Stomach smooth muscle (tissue), 2 donors: ENCODE data around the gene EOLA1.
"Not testable (repeated sequence)": the region's sequence is repeated elsewhere in the genome, so short reads cannot be mapped to it uniquely, and the experiment has no call there.

ENCODE experiments used
- H3K27ac ChIP-seq: one replicate; pipeline ENCODE4 v1.7.0; 2013; ENCODE audit warnings: mild to moderate bottlenecking, low read length, inconsistent platforms
- H3K27me3 ChIP-seq, 2 donors: one replicate each; pipeline ENCODE4 v1.7.0; 2013; ENCODE audit warnings: low read length in 2 of 2; ENCODE audit not compliant: insufficient read depth in 2 of 2, control insufficient read depth in 1 of 2
- H3K36me3 ChIP-seq, 2 donors: one replicate each; pipeline ENCODE4 v1.7.0; 2013; ENCODE audit warnings: low read length in 2 of 2; ENCODE audit not compliant: control insufficient read depth in 2 of 2, insufficient read depth in 2 of 2
- H3K4me1 ChIP-seq: one replicate; pipeline ENCODE4 v1.7.0; 2013; ENCODE audit warnings: low read length; ENCODE audit not compliant: control insufficient read depth, insufficient read depth
- H3K4me3 ChIP-seq, 2 donors: one replicate each; pipeline ENCODE4 v1.7.0; 2013; ENCODE audit warnings: low read length in 2 of 2
- H3K9ac ChIP-seq, 2 donors: one replicate each; pipeline ENCODE4 v1.7.0; 2013; ENCODE audit warnings: low read length in 2 of 2, mild to moderate bottlenecking in 1 of 2
- H3K9me3 ChIP-seq, 2 donors: one replicate each; pipeline ENCODE4 v1.7.0; 2013; ENCODE audit warnings: low read length in 2 of 2; ENCODE audit not compliant: control insufficient read depth in 2 of 2
- donor health status: healthy.
- donor health status: Pancreatic carcinoma.

The EOLA1 gene

GRCh38 chrX:149540621-149541520 lies at the start of gene EOLA1:
TSS of gene EOLA1 (plus strand) at chrX:149541012. CDS start at chrX:149545631, 4,619 bp downstream.
- Histone ChIP-seq H3K27me3 (no peaks in the 10 kb centered on the region), H3K4me3 (peak within 1 kb of the TSS; percentile 77 to 81), H3K36me3 (peaks cover under 1 to 2% of the 10 kb centered on the region in 2 donors), H3K9ac (peak within 1 kb of the TSS; percentile 88 to 89), H3K27ac (peak within 1 kb of the TSS; percentile 91), H3K4me1 (peaks cover 9% of the 10 kb centered on the region), H3K9me3 (no peaks in the 10 kb centered on the region)

- no peak overlapping the region for H3K27ac ChIP-seq
These were observed 49.0 kb upstream of the EOLA1 start for GRCh38 chrX:149491812-149492211.

DNA sequence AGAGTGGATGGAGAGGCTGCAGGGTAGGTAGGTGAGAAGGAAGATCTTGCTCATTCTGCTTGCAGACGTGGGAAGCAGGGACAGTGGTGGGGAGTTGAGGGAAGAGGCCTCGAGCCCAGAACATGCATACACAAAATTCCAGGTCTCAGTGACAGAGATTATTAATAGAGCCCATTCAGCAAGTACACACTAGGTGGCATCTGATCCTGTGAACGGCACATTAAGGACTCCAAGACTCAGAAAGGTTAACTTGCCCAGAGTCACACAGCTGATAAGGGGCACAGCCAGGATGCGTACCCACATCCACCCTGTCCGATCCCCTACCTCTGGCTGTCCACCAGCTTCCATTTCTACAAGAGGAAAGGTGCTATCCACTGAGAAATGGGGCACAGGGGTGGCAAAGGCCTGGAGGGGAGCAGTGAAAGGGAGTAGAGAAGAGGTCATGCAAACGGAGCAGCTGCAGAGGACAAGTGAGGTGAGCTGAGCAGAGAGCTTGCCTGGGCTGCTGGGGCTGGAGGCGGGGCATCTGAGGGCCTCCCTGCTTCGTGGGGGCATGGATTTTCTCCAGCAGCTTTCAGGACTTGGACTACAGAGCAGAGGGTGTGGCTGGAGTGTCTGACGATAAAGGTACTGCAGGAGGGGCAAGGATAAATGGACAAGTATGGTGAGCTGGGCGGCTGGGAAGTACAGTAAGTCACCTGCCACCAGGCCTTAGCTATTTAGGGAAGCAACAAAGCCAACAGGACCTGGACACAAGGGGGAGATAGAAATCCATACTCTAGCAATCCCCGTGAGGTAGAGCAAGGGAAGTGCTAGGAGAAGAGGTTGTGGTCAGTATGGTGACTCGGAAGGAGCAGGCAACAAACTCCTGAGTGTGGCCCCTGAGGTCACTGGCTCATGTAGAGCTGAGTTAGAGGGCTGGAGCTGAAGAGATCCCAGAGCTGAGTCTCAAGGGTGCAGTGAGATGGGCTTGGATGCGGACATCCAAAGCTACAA lies 46.9 kb upstream of the EOLA1 start:
- Histone ChIP-seq H3K27ac (no peak overlapping the region), H3K9ac (no peak overlapping the region), H3K9me3 (no peaks in the 10 kb centered on the region), H3K4me1 (peaks cover 2% of the 10 kb centered on the region), H3K27me3 (peaks cover 0 to 5% of the 10 kb centered on the region in 2 donors), H3K36me3 (peaks cover 54 to 58% of the 10 kb centered on the region in 2 donors), H3K4me3 (no peak overlapping the region)

More at GRCh38 chrX:149491812-149492211, 49.0 kb upstream of the EOLA1 start:
- Histone ChIP-seq H3K4me1 (peaks cover 2% of the 10 kb centered on the region), H3K9ac (no peak overlapping the region), H3K9me3 (no peaks in the 10 kb centered on the region), H3K4me3 (no peak overlapping the region), H3K36me3 (peaks cover 48% of the 10 kb centered on the region in 2 donors), H3K27me3 (peaks cover 0 to 5% of the 10 kb centered on the region in 2 donors)

DNA sequence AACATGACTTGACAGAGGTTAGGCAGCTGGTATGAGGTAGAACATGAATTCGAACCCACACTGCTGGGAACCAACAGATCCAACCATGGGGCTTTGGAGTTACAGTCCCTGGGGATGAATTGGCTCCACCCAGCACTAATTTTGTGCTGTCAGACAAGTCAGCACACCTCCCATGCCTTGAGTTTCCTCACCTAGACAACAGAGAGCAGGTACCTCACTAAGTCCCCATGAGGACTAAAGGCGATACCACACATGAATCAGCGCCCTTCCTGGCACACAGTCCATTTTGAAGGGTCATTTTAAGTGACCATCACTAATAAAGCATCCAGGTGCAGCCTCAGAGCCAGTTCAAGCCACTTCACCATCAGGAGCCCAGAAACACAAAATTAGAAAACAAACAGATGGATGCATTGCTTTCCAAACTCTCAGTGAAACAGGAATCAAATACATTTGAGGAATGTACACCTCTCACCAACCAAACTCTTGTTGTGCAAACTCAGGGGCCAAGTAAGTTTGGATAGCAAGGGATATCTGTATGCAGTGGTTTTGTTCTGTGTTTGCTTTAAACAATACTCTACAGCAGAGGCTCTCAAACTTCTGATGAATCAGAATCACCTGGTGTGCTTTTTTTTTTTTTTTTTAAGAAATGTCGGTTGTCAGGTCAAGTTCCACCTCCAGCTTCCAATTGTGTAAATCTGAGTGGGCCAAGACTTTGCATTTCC lies 45.8 kb upstream of the EOLA1 start:
- Histone ChIP-seq H3K27me3 (peaks cover 0 to 5% of the 10 kb centered on the region in 2 donors), H3K9ac (no peak overlapping the region), H3K4me3 (no peak overlapping the region), H3K4me1 (peaks cover 2% of the 10 kb centered on the region), H3K36me3 (peaks cover 53 to 63% of the 10 kb centered on the region in 2 donors), H3K27ac (no peak overlapping the region), H3K9me3 (no peaks in the 10 kb centered on the region)

- H3K4me1 ChIP-seq = peaks cover 2% of the 10 kb centered on the region
- no peak overlapping the region for H3K27ac ChIP-seq
- no peak overlapping the region for H3K4me3 ChIP-seq
- no peaks in the 10 kb centered on the region for H3K9me3 ChIP-seq
- H3K36me3 ChIP-seq = peaks cover 49 to 57% of the 10 kb centered on the region in 2 donors
- H3K27me3 ChIP-seq = peaks cover 0 to 5% of the 10 kb centered on the region in 2 donors
- no peak overlapping the region for H3K9ac ChIP-seq
These were observed 45.2 kb upstream of the EOLA1 start for GRCh38 chrX:149495573-149496071.

DNA sequence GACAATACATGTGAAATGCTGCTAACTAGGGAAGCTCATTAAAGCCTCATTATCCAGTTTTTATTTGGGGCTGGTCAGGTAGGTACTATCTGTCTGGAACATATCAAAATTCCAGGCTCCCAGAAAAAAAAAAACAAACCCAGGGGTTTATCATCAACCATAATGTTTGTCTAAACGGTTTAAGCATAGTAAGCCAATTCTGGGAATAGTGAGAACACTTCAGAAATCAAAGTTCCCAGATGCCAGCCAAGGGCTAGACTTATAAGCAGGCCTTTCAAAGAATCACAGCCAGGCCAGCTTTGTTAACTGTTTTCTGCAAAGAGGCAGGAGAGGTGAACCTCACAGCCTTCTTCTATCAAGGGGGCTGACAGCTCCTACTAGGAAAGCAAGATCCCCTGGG lies 43.8 kb upstream of the EOLA1 start:
- peaks cover 0 to 5% of the 10 kb centered on the region in 2 donors for H3K27me3 ChIP-seq
- no peak overlapping the region for H3K9ac ChIP-seq
- peaks cover 46 to 55% of the 10 kb centered on the region in 2 donors for H3K36me3 ChIP-seq
- no peaks in the 10 kb centered on the region for H3K9me3 ChIP-seq
- H3K27ac ChIP-seq = no peak overlapping the region
- H3K4me1 ChIP-seq = peaks cover 2% of the 10 kb centered on the region
- H3K4me3 ChIP-seq = no peak overlapping the region

- H3K27me3 ChIP-seq = peaks cover 0 to 5% of the 10 kb centered on the region in 2 donors
- peaks cover 47 to 49% of the 10 kb centered on the region in 2 donors for H3K36me3 ChIP-seq
- H3K9me3 ChIP-seq = no peaks in the 10 kb centered on the region
- no peak overlapping the region for H3K9ac ChIP-seq
- no peak overlapping the region for H3K27ac ChIP-seq
- H3K4me3 ChIP-seq = no peak overlapping the region
- peaks cover 2% of the 10 kb centered on the region for H3K4me1 ChIP-seq
These were observed 43.2 kb upstream of the EOLA1 start for GRCh38 chrX:149497626-149498025.

DNA sequence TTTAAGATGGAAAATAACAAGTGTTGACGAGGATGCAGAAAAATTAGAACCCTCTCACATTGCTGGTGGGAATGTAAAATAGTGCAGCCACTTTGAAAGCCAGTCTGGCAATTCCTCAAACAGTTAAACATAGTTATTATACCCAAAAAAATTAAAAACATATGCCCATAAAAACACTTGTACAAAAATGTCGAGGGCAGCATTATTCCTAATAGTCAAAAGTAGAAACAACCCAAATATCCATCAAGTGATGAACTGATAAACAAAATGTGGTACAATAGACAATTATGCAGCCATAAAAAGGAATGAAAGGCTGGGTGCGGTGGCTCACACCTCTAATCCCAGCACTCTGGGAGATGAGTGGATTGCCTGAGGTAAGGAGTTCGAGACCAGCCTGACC lies 42.0 kb upstream of the EOLA1 start:
- H3K27ac ChIP-seq = no peak overlapping the region
- H3K4me1 ChIP-seq = peaks cover 3% of the 10 kb centered on the region
- H3K9ac ChIP-seq = no peak overlapping the region
- H3K4me3 ChIP-seq = no peak overlapping the region
- no peaks in the 10 kb centered on the region for H3K9me3 ChIP-seq
- peaks cover 0 to 2% of the 10 kb centered on the region in 2 donors for H3K27me3 ChIP-seq
- peaks cover 39% of the 10 kb centered on the region in 2 donors for H3K36me3 ChIP-seq

- Histone ChIP-seq H3K4me3 (no peak overlapping the region), H3K9ac (no peak overlapping the region), H3K4me1 (peaks cover 8% of the 10 kb centered on the region), H3K36me3 (peaks cover 31 to 33% of the 10 kb centered on the region in 2 donors), H3K9me3 (no peaks in the 10 kb centered on the region), H3K27ac (no peak overlapping the region), H3K27me3 (peaks cover 0 to 2% of the 10 kb centered on the region in 2 donors)
These were observed 41.0 kb upstream of the EOLA1 start for GRCh38 chrX:149499766-149500165.

GRCh38 chrX:149502923-149503322 lies 37.9 kb upstream of the EOLA1 start:
- not testable (repeated sequence) for H3K4me3 ChIP-seq, H3K27ac ChIP-seq, H3K36me3 ChIP-seq, H3K27me3 ChIP-seq, H3K9ac ChIP-seq, H3K9me3 ChIP-seq
- H3K4me1 ChIP-seq = peaks cover 10% of the 10 kb centered on the region
